Activated T-cell treated with anti-CD3 and anti-CD28 coated beads for 48 hours (primary cell): Measurements from ENCODE around the gene RFX7.

Source experiments
- DNase-seq: peaks from one replicate; pipeline ENCODE4 v3.0.0-alpha.2; 2020; ENCODE audit warnings: low read depth

The RFX7 gene

DNA sequence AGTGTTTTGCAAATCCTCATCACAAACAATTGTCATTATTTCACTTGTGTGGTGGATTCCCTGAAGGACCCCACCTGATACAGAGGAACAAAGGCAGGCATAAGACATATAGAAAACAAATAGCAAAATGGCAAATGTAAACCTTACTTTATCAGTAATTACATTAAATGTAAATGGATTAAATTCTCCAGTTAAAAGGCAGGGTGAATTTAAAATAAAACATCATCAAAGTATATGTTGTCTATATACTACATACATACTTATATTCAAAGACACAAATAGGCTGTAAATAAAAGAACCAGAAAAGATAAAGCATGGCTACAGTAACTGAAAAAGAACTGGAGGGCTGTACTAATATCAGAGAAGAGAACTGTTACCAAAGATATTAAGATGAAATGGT lies 117.3 kb downstream of the RFX7 start:
- no peak for DNase-seq

DNA sequence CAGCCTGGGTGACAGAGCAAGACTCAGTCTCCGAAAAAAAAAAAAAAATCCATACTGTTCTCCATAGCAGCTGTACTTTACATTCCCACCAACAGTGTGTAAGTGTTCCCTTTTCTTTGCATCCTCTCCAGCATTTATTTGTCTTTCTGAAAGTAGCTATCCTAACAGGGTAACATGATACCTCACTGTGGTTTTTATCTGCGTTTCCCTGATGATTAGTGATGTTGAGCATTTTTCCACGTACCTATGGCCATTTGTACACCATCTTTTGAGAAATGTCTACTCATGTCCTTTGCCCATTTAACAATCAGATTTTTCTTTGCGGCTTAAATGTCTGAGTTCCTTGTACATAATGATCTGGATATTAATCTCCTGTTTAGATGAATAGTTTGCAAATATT lies 119.3 kb downstream of the RFX7 start:
- DNase-seq: no peak

DNA sequence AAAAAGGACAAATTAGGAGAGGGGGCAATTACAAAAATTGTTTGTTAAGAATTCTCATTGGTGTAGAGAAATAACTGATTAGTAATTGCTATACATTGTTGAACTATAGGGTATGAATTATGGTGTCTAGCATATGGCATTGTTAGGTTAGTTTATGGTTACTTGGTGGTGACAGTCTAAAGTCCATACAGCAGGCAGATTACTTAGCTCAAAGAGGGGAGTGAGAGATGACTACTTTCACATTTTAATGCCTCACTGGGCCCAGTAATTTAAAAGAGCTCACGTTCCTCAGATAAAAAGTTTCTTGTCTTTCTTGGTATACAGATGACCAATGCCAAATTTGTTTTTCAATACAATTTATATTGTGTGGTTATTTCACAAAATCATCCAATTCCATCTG lies 137.8 kb downstream of the RFX7 start:
- DNase-seq: no peak

DNA sequence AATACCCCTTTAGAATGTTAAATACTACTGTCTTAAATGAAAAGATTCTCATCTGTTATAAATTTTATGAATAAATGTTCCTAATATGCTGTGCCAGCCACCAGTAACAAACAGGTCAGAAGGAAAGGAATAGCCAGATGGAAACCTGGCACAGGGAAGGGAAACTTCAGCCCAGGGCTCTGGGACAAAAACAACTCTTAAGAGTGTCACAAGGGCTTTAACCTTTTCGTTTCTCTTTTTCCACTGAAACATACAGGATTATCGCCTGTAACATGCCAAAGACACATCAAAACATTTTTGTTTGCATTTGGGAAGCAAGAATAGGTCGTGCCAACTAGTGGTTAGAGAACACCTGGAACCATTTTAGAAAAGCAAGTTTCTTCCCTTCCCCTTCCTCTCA lies 141.2 kb downstream of the RFX7 start:
- no peak for DNase-seq

DNA sequence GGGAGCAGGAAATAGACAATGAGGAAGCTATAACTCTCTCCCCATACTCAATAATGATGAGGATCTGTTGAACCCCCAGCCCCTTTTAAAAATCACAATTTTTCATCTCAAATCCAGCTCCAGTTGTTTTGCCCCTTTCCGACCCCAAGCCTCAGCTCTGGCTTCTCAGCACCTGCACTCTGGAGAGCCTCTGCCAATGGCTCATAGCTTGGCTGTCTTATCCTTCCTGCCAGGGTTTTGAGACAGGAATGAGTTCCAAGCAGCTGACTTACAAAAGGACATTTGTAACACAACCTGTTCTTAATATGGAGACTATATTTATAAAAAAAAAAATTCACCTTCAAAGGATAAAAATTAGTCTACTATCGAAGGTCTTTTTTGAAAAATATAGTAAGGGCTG lies 144.4 kb downstream of the RFX7 start:
- DNase-seq: no peak

DNA sequence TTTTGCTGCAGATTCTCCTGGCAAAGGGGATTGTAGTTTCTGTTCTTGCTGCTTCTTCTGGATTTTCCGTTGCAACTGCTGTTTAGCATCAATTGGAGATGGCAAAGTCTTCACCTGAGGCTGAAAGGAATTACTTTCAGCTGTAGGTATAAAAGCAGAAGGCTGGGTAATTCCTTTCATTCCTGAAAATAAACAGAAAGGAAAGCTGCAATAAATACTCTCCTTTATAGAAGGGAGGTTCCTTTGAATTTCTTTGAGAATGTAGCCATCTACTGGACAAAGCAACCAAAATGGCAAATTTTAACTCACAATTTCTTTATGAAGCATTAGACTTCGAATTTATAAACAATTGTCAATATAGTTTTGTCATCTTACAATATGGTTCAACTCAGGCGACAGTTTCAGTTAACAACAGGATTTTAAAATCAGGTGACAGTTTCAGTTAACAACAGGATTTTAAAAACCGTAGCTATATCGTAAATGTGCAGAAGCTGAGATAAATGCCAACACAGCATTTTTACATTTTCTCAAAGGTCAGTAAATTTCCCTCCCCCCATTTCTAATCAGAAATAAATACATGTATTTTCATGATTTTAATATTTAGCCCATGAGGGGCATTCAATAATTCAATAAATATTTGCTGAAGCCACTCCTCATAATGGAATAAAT lies 145.3 kb downstream of the RFX7 start:
- no peak for DNase-seq

DNA sequence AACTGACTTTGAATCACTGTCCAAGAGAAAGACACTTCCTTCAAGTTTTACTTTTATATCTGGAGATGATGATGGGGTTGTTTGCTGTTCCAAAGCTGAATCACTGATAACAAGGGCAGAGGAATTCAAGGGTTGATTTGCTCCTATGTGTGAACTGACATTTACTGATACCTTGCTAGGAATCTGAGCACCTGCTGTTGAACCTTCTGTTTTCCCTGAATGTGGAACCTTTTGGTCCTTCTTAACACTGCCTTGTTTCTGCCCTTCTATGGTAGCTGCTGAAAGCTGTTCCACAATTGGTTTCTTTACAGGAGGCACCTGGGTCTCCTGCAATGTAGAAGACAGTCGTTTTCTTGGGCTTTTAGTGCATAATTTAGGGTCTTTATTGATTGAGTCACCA lies 148.3 kb downstream of the RFX7 start:
- no peak for DNase-seq

DNA sequence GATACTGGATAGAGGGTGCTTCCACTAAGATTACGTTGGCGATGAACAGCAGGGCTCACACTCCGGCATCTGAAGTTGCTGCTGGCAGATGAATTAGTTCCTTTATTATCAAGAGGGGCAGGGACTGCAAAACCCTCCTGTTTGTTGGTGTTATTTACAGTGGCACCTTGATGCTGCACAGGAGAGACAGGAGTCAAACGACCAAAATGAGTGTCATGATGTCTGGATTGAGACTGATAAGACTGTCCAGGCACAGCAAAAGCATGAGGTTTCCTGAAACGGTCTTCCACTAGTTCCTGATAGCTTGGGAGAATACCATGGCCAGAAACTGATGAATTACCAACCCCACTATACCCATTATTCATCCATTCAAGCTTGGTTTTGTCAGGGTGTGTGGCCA lies 149.5 kb downstream of the RFX7 start:
- DNase-seq: no peak

DNA sequence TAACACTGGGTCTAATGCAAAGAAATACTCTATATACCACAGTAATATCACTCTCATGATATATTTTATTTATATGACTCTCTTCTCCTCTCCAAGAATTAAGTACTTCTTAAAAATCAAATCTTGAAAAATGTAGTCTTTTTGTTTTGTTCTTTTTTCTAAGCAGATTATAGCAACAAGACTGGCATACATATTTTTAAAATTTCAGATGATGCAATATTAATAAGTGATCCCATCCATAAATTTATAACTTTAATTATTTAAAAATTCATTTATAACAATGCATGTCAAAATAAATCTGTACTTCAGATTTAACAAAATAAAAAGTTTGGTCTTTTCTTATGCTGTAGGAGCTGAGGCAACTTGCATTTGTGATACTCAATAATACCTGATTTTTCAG lies 155.3 kb downstream of the RFX7 start:
- DNase-seq: no peak

DNA sequence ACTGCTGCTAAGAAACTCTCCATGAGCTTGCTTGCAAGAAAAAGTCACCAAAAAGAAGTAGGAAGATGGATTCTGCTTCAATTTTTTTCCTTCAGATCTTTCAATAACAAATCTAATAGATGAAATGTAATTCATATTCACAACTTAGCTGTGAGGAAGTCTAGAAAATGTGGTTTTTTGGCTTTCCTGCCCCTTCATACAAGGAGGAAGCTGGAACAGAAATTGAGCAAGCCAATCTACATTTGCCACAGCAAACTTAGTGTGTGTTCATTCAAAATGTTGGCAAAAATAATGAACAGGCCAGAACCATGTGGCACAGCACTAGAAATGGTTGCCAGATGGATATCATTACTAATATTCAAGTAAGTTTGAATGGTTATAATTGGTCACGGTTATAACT lies 157.1 kb downstream of the RFX7 start:
- no peak for DNase-seq

DNA sequence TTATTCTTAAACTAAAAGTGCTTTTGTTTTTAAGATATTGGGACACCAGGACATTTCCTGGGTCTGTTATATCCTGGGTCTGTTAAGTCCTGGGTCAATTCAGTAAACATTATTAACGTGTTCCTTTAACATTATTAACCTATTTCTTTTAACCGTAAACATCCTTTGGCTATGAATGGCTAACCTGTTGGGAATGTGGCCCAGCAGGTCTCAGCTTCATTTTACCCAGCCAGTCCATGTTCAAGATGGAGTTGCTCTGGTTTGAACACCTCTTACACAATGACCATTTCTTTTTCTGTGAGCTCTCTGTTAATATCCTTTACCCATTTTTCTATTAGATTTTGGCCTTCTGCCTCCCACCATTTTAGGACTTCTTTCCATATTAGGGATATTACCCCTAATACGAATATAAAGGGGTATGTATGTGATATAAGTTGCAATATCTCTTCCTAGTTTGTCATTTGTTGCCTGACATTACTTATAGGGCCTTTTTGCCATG lies 161.4 kb downstream of the RFX7 start:
- DNase-seq: no peak

DNA sequence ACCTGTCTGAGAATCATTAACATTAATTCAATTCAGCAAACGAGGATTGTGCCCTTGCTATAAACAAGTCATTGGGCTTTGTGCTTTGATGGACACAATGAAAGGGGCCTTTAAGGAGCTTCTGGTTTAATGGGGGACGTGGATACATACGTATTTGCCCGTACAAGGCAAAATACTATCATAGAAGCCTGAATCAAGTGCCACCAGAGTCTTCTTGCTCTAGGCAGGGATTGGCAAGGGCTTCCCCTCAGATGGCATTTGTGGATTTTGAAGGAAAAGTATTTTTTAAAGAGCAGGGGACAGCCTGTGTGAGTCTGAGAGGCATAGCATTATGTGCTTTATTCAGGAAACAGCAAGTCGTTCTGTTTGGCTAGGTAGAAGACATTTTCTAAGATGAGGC lies 166.6 kb downstream of the RFX7 start:
- no peak for DNase-seq

DNA sequence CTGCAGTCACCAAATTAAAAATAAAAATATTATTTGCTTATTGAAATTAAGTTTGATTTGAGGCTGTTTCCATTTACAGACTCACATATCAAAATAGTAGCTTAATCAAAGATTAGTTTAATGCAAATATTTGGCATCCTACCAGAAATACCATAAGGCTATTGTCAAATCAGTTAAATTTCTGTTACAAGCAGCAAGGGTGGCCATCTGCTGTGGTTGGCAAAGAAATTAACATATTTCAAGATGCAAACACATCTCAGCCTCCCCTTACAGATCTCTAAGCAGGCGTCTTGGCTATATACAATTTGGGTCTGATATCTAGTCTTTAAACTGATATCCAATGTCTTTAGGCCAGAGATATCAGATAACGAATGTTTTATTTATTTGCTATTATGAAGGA lies 167.0 kb downstream of the RFX7 start:
- DNase-seq: no peak

DNA sequence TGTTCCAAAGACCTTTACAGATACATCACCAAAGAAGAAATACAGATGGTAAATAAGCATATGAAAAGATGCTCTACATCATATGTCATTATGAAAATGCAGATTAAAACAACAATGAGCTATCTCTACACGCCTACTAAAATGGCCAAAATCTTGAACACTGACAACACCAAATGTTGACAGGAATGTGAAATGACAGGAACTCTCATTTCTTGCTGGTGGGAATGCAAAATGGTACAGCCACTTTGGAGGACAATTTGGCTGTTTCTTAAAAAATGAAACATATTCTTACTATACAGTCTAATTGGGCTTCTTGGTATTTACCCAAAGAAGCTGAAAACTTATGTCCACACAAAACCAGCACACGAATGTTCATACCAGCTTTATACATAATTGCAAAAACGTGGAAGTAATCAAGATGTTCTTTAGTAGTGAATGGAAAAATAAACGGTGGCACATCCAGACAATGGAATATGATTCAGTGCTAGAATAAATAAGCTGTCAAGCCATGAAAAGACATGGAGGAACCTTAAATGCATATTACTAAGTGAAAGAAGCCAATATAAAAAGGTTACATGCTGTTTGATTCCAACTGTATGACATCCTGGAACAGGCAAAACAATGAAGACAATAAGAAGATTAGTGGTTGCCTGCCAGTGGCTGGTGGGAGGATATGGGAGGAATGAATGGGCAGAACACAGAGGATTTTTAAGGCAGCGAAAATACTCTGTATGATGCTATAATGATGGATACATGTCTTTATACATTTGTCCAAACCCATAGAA lies 169.0 kb downstream of the RFX7 start:
- DNase-seq: no peak

DNA sequence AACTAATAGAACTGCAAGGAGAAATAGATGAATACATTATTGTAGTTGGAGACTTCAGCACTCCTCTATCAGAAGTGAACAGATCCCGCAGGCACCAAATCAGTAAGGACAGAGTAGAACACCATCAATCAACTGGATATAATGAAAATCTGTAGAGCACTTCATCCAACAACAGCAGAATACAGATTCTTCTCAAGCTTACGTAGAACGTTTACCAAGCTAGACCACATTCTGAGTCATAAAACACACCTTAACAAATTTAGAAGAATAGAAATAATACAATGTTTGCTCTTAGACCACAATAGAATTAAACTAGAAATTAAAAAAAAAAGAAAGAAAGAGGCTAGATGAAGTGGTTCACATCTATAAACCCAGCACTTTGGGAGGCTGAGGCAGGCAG lies 179.5 kb downstream of the RFX7 start:
- DNase-seq: no peak

DNA sequence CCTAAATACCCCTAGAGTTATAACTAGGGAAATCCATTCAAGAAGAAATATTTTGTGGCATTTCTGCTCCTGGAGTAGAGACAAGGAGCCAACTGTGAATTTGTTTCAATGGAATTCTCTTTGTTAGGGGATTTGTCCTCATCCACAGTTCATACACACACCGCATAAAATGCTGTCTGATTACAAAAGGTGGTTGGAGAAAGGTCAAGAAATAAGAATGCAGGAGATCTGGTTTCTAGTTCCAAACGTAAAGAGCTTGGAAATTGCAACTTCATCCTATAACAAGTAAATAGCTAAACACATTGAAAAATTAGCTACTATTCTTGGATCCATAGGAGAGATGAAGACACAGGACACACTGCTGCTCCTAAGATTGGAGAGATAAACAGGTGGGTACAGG lies 184.0 kb downstream of the RFX7 start:
- DNase-seq: no peak

DNA sequence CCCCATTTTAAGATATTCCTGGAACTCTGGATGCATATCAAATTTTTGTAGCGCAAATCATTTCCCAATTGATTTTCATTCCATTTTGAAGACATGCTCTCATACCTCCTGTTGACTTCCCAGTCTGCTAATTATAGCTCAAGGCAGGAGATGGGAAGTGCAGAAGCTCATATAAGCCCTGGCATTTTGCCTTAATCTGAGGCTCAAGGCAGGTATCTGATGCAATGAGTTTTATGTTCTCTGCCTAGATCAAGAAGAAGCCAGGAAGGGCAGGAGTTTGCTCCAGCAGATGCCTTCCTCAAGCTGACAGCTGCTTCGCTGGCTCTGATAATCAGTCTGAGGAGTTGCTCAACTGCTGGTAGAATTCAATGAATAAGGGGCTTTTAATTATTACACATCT lies 184.7 kb downstream of the RFX7 start:
- no peak for DNase-seq

DNA sequence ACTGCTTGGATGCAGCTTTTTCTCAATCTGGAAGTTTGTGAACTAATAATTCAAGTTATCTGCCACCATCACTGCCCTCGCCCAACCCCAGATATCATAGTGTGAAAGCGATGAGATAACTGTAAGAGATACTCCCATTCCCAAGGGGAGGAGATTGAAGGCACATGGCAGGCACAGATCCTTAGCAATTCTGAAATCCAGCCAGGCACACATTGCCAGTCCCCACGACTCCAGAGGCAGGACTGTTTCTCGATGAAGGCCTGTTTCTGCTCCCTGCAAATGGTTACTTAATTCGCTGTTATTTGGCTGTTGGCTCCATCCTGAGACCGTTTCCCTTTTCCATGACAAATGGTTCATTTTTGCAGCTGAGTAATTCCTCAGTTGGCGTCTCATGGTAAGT lies 187.1 kb downstream of the RFX7 start:
- no peak for DNase-seq

DNA sequence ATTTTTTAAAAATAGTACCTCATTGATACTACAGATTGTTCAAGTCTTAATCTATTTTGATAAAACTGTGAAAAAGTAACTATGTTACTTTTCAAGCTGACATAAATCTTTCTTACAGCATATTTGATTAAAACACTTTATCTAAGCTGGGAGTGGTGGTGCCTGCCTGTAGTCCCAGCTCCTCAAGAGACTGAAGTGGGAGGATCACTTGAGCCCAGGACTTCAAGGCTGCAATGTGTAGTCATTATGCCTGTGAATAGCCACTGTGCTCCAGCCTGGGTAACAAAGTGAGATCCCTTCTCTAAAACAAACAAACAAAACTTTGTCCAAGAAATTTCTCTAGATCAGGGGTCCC lies 190.7 kb downstream of the RFX7 start:
- no peak for DNase-seq

DNA sequence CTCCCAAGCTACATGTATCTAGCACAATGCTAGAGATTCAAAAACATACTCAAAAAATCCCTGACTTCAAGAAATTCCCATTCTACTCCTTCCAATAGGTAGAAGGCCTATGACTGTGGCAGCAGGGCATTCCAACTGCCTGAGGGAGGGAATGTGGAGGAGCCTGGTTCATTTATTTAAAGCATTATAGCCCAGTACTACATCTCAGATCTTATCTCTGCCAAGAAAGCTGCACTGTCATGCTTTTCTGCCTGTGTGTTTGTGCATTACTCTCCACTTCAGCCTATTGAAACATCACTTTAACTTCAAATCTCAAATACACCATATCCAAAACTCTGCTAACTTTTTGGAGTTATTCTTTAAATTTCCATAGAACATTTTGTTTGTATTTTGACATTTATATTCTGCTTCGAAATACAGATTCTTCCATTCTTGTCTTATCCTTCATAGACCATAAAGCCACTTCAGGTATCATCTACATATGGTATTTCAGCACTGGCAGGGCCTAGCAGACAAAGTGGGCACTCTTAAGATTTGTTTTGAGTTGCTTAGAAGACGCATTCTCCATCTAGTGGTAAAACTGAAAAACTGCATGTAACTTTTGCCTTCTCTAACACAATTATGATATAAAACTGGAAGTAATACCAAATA lies 191.2 kb downstream of the RFX7 start:
- DNase-seq: no peak

DNA sequence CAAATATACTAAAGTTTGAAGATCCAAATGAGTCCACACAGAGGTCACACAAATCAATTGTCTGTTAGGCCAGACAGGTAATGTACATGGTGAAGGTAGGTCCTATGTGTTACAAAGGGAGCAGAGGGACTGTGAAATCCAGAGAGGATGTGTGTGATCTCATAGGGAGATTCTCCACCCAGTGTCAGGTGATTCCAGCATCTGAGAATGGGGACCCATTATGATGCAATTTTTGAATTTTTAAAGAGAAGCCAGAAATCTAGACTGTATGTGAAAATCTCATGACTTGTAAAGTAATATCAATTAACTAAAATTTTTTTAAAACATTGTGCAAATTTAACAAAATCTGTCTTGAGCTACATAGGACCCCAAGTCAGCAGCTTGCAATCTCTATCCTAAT lies 192.0 kb downstream of the RFX7 start:
- DNase-seq: no peak

DNA sequence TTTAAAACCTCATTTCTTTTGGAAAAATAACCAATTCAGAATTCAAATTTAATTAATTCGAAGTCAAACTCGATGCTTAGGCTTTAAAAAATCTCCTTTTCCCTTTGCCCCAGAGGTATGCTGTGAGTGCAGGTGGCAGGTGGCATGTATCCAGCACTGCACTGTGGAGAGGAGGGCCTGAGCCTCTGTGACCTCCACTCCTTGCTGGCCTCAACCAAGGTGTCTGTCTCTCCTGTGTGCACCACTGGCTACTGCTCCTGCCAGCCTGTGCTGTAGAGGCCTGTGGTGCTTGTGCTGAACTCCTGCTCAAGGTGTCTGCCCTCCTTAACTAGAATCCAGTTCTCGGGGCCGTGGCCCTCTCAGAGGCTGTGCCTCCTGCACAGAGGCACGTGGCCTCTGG lies 194.1 kb downstream of the RFX7 start:
- DNase-seq: no peak

DNA sequence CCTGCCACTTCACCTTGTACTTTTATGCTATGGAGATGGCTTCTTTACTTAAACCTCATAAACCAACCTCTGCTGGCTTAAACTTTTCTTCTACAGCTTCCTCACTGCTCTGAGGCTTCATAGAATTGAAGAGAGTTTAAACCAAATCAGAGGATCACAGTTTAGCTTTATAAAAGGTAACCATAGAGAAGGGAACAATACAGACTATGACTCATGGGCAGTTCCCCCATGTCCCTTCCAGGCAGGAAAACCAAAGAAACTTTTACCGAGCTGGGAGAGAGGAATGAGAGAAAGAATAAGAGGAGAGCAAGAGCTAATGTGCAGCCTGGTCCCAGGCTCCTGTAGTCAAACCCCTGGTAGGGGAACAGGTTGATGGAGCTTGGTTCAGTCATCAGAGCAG lies 196.3 kb downstream of the RFX7 start:
- no peak for DNase-seq
